IPS-20b (cell line): Measurements from ENCODE around the gene PPM1G.

Source experiments
- H3K27ac ChIP-seq: one replicate; pipeline ENCODE4 v1.5.1; 2013; ENCODE audit warnings: low read length
- H3K27me3 ChIP-seq: 2 replicates; pipeline ENCODE4 v1.6.1; 2013; ENCODE audit warnings: mild to moderate bottlenecking, low read length, inconsistent platforms; ENCODE audit not compliant: insufficient read depth
- H3K36me3 ChIP-seq: 2 replicates; pipeline ENCODE4 v1.6.1; 2013; ENCODE audit warnings: low read depth, mild to moderate bottlenecking, inconsistent platforms, low read length, moderate library complexity; ENCODE audit not compliant: insufficient read depth
- H3K4me1 ChIP-seq: 2 replicates; pipeline ENCODE4 v1.6.1; 2013; ENCODE audit warnings: mild to moderate bottlenecking, control low read depth, inconsistent platforms, low read length, moderate library complexity; ENCODE audit not compliant: insufficient read depth
- H3K4me3 ChIP-seq: 2 replicates; pipeline ENCODE4 v1.5.1; 2013; ENCODE audit warnings: mild to moderate bottlenecking, low read length, inconsistent platforms
- H3K9ac ChIP-seq: 2 replicates; pipeline ENCODE4 v1.6.1; 2013; ENCODE audit warnings: low read depth, mild to moderate bottlenecking, inconsistent platforms, low read length, moderate library complexity
- H3K9me3 ChIP-seq: 2 replicates; pipeline ENCODE4 v1.6.1; 2013; ENCODE audit warnings: mild to moderate bottlenecking, low read depth, low read length, inconsistent platforms; ENCODE audit not compliant: insufficient read depth

PPM1G gene

GRCh38 chr2:27408601-27409320 lies 630 bp downstream of the PPM1G start:
- H3K4me3 ChIP-seq = peak overlapping the region; percentile 85
- H3K36me3 ChIP-seq = peaks cover 26% of the 10 kb centered on the region; the same call in 1 of the 2 replicates
- no peaks in the 10 kb centered on the region for H3K9me3 ChIP-seq
- no peaks in the 10 kb centered on the region for H3K4me1 ChIP-seq
- H3K9ac ChIP-seq = peak overlapping the region; percentile 93
- no peaks in the 10 kb centered on the region for H3K27me3 ChIP-seq
- peak overlapping the region; percentile 81 for H3K27ac ChIP-seq

- no peak overlapping the region for H3K27ac ChIP-seq
- no peaks in the 10 kb centered on the region for H3K27me3 ChIP-seq
- H3K9me3 ChIP-seq = no peaks in the 10 kb centered on the region
- H3K4me1 ChIP-seq = no peaks in the 10 kb centered on the region
- peak overlapping the region; percentile 93 for H3K9ac ChIP-seq
- H3K4me3 ChIP-seq = peak overlapping the region; percentile 85
- peaks cover 30% of the 10 kb centered on the region; the same call in 1 of the 2 replicates for H3K36me3 ChIP-seq
These were observed 1.4 kb downstream of the PPM1G start for GRCh38 chr2:27407798-27408491.

GRCh38 chr2:27400348-27401135 lies 8.8 kb downstream of the PPM1G start:
- H3K4me3 ChIP-seq = no peak overlapping the region
- no peak overlapping the region for H3K9ac ChIP-seq
- H3K27ac ChIP-seq = no peak overlapping the region
- H3K36me3 ChIP-seq = peaks cover 26% of the 10 kb centered on the region; the same call in 1 of the 2 replicates
- H3K9me3 ChIP-seq = no peaks in the 10 kb centered on the region
- no peaks in the 10 kb centered on the region for H3K4me1 ChIP-seq
- H3K27me3 ChIP-seq = no peaks in the 10 kb centered on the region

GRCh38 chr2:27398962-27399361 lies 10.4 kb downstream of the PPM1G start:
- H3K4me3 ChIP-seq = no peak overlapping the region
- no peak overlapping the region for H3K27ac ChIP-seq
- no peak overlapping the region for H3K9ac ChIP-seq
- no peaks in the 10 kb centered on the region for H3K9me3 ChIP-seq
- H3K27me3 ChIP-seq = no peaks in the 10 kb centered on the region
- no peaks in the 10 kb centered on the region for H3K4me1 ChIP-seq
- H3K36me3 ChIP-seq = peaks cover 19% of the 10 kb centered on the region; the same call in 1 of the 2 replicates

GRCh38 chr2:27393225-27393624 lies 16.2 kb downstream of the PPM1G start:
- H3K9me3 ChIP-seq = no peaks in the 10 kb centered on the region
- H3K27ac ChIP-seq = no peak overlapping the region
- no peak overlapping the region for H3K4me3 ChIP-seq
- H3K36me3 ChIP-seq = peaks cover 21% of the 10 kb centered on the region
- H3K27me3 ChIP-seq = no peaks in the 10 kb centered on the region
- no peaks in the 10 kb centered on the region for H3K4me1 ChIP-seq
- H3K9ac ChIP-seq = no peak overlapping the region

- no peak overlapping the region for H3K27ac ChIP-seq
- H3K27me3 ChIP-seq = no peaks in the 10 kb centered on the region
- peaks cover 31% of the 10 kb centered on the region for H3K36me3 ChIP-seq
- no peak overlapping the region for H3K9ac ChIP-seq
- H3K9me3 ChIP-seq = no peaks in the 10 kb centered on the region
- H3K4me3 ChIP-seq = no peak overlapping the region
- H3K4me1 ChIP-seq = no peaks in the 10 kb centered on the region
These were observed 18.3 kb downstream of the PPM1G start for GRCh38 chr2:27390822-27391679.

GRCh38 chr2:27381577-27382181 lies 27.7 kb downstream of the PPM1G start:
- H3K4me1 ChIP-seq = peaks cover 10% of the 10 kb centered on the region

GRCh38 chr2:27380626-27381545 lies 28.5 kb downstream of the PPM1G start, which contains the start of gene ZNF513:
Gene ZNF513 (minus strand): TSS chr2:27380734. CDS start chr2:27380526, 208 bp downstream.
- Histone ChIP-seq H3K4me1 (peaks cover 10% of the 10 kb centered on the region), H3K9me3 (no peaks in the 10 kb centered on the region), H3K36me3 (peaks cover 84% of the 10 kb centered on the region), H3K27ac (peak within 1 kb of the TSS; percentile 97), H3K9ac (peak within 1 kb of the TSS; percentile 95), H3K4me3 (peak within 1 kb of the TSS; percentile 95), H3K27me3 (no peaks in the 10 kb centered on the region)

More at GRCh38 chr2:27381577-27382181, 27.7 kb downstream of the PPM1G start:
- H3K9me3 ChIP-seq = no peaks in the 10 kb centered on the region
- H3K27ac ChIP-seq = peak overlapping the region; percentile 97
- H3K9ac ChIP-seq = peak overlapping the region; percentile 87; the same call in 1 of the 2 replicates
- H3K27me3 ChIP-seq = no peaks in the 10 kb centered on the region
- H3K36me3 ChIP-seq = peaks cover 82% of the 10 kb centered on the region
- H3K4me3 ChIP-seq = peak overlapping the region; percentile 95; the same call in 1 of the 2 replicates

- Histone ChIP-seq H3K9me3 (no peaks in the 10 kb centered on the region), H3K36me3 (peaks cover 83% of the 10 kb centered on the region), H3K27ac (peak overlapping the region; percentile 45), H3K9ac (peak overlapping the region; percentile 95), H3K4me3 (peak overlapping the region; percentile 95), H3K27me3 (no peaks in the 10 kb centered on the region), H3K4me1 (peaks cover 10% of the 10 kb centered on the region)
These were observed 29.4 kb downstream of the PPM1G start for GRCh38 chr2:27379836-27380625.
